Adrenal gland (tissue), 5 donors: ENCODE measurements around the gene DVL3.

Experiments used
- CTCF ChIP-seq, 6 experiments: fragments of 450-650 bp in 4 of 6; fragments of 200-600 bp in 2 of 6; sonication (generic) in 1 of 6; IDR thresholded peaks; 1 replicate in 5 of 6; 2 replicates in 1 of 6; pipeline versions ENCODE4 v1.5.1 to v1.8.0; 2016 to 2021; ENCODE audit warnings: antibody characterized with exemption in 6 of 6, mild to moderate bottlenecking in 2 of 6, moderate library complexity in 1 of 6
- POLR2A ChIP-seq, 2 donors: fragments of 450-650 bp; IDR thresholded peaks; one replicate each; pipeline ENCODE4 v1.6.1; 2017; ENCODE audit warnings: antibody characterized with exemption in 2 of 2, mild to moderate bottlenecking in 2 of 2, moderate library complexity in 1 of 2
- donor health status: DM: no; HTN: no; CAD: no.

- TF ChIP-seq CTCF (IDR thresholded peaks at IDR 0.05) (no peak), POLR2A (IDR thresholded peaks at IDR 0.05) (peak; percentile 40 to 89)
Observed at GRCh38 chr3:184174646-184175492, 19.7 kb downstream of the DVL3 start, which contains the start of gene AP2M1.
